Stomach smooth muscle (tissue), 2 donors: Measurements from ENCODE around the gene SMAD3.

Experiments
- H3K27ac ChIP-seq: one replicate; pipeline ENCODE4 v1.7.0; 2013; ENCODE audit warnings: mild to moderate bottlenecking, low read length, inconsistent platforms
- H3K27me3 ChIP-seq, 2 donors: one replicate each; pipeline ENCODE4 v1.7.0; 2013; ENCODE audit warnings: low read length in 2 of 2; ENCODE audit not compliant: insufficient read depth in 2 of 2, control insufficient read depth in 1 of 2
- H3K36me3 ChIP-seq, 2 donors: one replicate each; pipeline ENCODE4 v1.7.0; 2013; ENCODE audit warnings: low read length in 2 of 2; ENCODE audit not compliant: control insufficient read depth in 2 of 2, insufficient read depth in 2 of 2
- H3K4me1 ChIP-seq: one replicate; pipeline ENCODE4 v1.7.0; 2013; ENCODE audit warnings: low read length; ENCODE audit not compliant: control insufficient read depth, insufficient read depth
- H3K4me3 ChIP-seq, 2 donors: one replicate each; pipeline ENCODE4 v1.7.0; 2013; ENCODE audit warnings: low read length in 2 of 2
- H3K9ac ChIP-seq, 2 donors: one replicate each; pipeline ENCODE4 v1.7.0; 2013; ENCODE audit warnings: low read length in 2 of 2, mild to moderate bottlenecking in 1 of 2
- H3K9me3 ChIP-seq, 2 donors: one replicate each; pipeline ENCODE4 v1.7.0; 2013; ENCODE audit warnings: low read length in 2 of 2; ENCODE audit not compliant: control insufficient read depth in 2 of 2
- donor health status: healthy.
- donor health status: Pancreatic carcinoma.

Gene SMAD3

GRCh38 chr15:67173786-67174185 lies 108.4 kb downstream of the SMAD3 start:
- Histone ChIP-seq H3K27me3 (no peaks in the 10 kb centered on the region), H3K4me1 (peaks cover 34% of the 10 kb centered on the region), H3K36me3 (peaks cover 9 to 15% of the 10 kb centered on the region in 2 donors), H3K9me3 (no peaks in the 10 kb centered on the region), H3K27ac (no peak overlapping the region), H3K4me3 (no peak overlapping the region), H3K9ac (no peak overlapping the region)

DNA sequence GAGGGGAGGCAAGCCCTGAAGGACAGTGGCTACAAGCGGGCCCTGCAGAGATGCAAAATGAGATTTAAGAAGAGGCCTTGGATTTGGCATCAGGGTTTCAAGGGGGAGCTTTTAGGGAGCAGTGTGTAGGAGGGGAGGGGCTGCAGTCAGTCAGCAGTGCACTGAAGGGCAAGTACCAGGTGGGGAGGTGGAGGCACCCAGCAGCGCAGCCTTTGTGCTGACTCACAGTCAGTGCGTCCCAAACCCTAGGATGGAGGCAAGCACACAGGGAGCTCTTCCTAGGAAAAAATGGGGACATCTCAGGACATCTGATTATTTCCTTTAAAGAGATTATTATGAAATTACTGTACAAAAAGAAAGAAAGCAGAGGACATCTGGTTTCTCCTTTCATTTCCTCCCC lies 109.0 kb downstream of the SMAD3 start:
- Histone ChIP-seq H3K27ac (no peak overlapping the region), H3K9ac (no peak overlapping the region), H3K36me3 (peaks cover 9 to 11% of the 10 kb centered on the region in 2 donors), H3K4me1 (peaks cover 37% of the 10 kb centered on the region), H3K9me3 (no peaks in the 10 kb centered on the region), H3K27me3 (no peaks in the 10 kb centered on the region), H3K4me3 (no peak overlapping the region)

- peak overlapping the region; percentile 2 for H3K27ac ChIP-seq
- H3K9ac ChIP-seq = no peak overlapping the region
- H3K9me3 ChIP-seq = no peaks in the 10 kb centered on the region
- no peaks in the 10 kb centered on the region for H3K27me3 ChIP-seq
- peaks cover 9 to 13% of the 10 kb centered on the region in 2 donors for H3K36me3 ChIP-seq
- no peak overlapping the region for H3K4me3 ChIP-seq
- H3K4me1 ChIP-seq = peaks cover 37% of the 10 kb centered on the region
These were observed 109.6 kb downstream of the SMAD3 start for GRCh38 chr15:67174864-67175573.

GRCh38 chr15:67175643-67176071 lies 110.3 kb downstream of the SMAD3 start:
- peak overlapping the region in 1 of 2 donors; percentile 2 for H3K9ac ChIP-seq
- H3K9me3 ChIP-seq = no peaks in the 10 kb centered on the region
- H3K36me3 ChIP-seq = peaks cover 8 to 10% of the 10 kb centered on the region in 2 donors
- no peaks in the 10 kb centered on the region for H3K27me3 ChIP-seq
- H3K4me1 ChIP-seq = peaks cover 37% of the 10 kb centered on the region
- H3K4me3 ChIP-seq = peak overlapping the region in 1 of 2 donors; percentile 49
- peak overlapping the region; percentile 18 for H3K27ac ChIP-seq

DNA sequence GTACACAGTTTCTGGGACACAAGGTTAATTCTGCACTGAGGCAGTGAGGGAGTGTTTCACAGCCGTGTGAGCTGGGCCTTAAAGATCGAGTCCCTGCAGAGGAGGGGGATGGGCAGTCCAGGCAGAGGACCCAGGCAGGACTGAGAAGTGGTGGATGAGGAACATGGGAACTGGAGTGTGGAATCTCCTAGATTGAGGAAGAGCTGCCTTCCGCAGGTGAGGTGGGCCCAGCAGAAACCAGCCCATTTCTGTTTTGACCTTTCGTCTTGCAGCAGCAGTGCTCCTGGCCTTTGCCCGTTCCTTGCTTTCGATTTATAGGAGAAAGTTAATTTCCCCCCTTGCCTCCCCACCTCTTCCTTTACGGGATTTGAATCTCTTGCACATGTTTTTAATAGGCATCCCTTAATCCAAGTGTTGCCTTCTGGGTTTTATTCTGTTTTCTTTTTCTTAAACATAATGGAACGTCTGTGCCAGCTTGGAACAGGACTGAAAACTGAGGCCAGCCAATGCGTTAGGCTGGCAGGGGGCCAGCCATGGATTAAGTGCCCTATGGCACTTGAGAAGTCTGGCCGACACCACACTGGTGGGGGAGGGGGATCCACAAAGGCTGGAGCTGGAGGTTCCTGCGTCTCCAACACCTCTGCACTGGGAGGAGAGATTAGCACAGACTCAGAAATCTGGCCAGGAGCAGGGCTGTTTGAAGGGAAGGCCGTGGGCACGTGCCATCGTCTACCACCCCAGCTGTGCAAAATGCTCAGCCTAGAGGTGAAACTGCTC lies 111.0 kb downstream of the SMAD3 start:
- H3K4me1 ChIP-seq = peaks cover 37% of the 10 kb centered on the region

DNA sequence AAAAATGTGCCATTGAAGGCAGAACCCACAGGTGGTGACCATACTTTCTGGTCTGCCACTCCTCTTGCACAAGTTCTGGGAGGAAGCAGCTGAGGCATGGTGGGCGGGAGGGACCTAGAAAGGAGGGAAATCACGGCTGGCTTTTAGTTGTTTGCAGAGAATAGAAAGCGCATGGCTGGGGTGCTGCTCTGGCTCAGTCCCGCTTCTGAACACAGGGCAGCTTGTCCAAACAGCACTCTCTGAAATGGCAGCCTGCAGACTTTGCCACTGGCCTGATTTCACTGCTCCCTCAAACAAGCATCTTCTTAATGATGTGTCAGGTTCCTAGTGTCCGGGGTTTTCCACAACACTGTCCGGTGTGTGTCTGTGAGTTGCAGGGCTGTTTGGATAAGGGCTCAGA lies 112.3 kb downstream of the SMAD3 start:
- peak overlapping the region; percentile 58 for H3K27ac ChIP-seq
- H3K9me3 ChIP-seq = no peaks in the 10 kb centered on the region
- no peak overlapping the region for H3K4me3 ChIP-seq
- no peak overlapping the region for H3K9ac ChIP-seq
- H3K27me3 ChIP-seq = no peaks in the 10 kb centered on the region
- peaks cover 37% of the 10 kb centered on the region for H3K4me1 ChIP-seq
- peaks cover 7 to 10% of the 10 kb centered on the region in 2 donors for H3K36me3 ChIP-seq

More for the DNA sequence above, 111.0 kb downstream of the SMAD3 start:
- Histone ChIP-seq H3K4me3 (peak overlapping the region; percentile 27 to 49), H3K9ac (peak overlapping the region in 1 of 2 donors; percentile 2), H3K36me3 (peaks cover 6 to 10% of the 10 kb centered on the region in 2 donors), H3K9me3 (no peaks in the 10 kb centered on the region), H3K27me3 (no peaks in the 10 kb centered on the region), H3K27ac (peak overlapping the region; percentile 18)

DNA sequence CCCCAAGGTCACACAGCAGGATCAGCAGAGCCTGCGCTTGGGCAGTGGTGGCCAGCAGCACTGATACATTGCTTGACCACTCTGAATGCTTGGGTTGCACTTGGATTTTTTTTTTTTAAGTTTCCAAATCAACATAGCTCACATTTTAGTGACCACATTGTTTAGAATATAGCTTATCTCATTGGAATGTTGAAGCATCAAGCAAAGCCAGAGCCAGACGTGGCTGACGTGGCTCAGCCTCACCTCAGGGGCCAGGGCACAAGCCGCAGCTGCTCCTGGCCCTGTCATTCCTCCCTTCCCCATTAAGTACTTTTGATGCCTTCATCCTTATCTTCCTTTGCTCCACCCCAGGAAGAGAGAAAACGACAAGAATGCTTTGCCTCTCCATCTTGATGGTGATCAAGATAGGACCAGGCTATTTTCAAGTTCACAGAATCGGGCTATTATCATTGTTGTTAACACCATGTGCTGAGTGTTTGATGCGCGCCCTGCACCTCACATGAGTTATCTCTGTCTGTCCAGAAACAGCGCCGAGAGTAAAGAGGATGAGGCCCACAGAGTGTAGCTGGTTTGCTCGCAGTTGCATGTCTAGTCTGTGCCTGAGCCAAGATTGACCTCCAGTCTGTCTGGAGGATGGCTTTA lies 113.3 kb downstream of the SMAD3 start:
- peak overlapping the region; percentile 58 for H3K27ac ChIP-seq
- H3K36me3 ChIP-seq = peaks cover 7 to 10% of the 10 kb centered on the region in 2 donors
- H3K9me3 ChIP-seq = no peaks in the 10 kb centered on the region
- no peak overlapping the region for H3K9ac ChIP-seq
- H3K4me1 ChIP-seq = peaks cover 37% of the 10 kb centered on the region
- H3K27me3 ChIP-seq = no peaks in the 10 kb centered on the region
- no peak overlapping the region for H3K4me3 ChIP-seq

DNA sequence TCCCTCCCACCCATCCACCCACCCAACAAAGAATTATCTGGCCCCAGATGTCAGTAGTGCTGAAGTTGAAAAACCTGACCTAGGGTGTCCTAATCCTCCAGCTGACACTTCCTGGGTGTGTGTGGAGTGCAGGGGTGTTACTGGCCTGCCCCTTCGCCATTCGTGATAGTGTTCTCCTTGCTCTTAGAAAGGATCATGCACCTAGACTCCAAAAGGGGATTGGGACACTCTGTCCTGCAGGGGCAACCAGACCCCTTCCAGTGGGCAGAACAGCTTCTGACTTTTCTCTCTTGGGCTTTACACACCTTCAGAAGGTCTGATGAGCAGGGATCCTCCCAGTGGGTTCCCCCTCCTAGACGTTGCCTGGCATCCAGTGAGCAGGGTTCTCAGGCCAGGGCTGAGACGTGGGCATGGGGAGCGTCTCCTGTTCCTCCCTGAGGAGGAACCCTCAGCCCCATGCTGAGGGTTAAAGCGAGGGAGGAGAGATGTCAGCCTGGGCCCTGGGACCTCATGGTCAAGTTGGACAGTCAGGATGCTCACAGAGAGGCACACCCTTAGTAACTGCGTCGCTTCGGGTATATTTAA lies 114.1 kb downstream of the SMAD3 start:
- H3K9ac ChIP-seq = no peak overlapping the region
- H3K36me3 ChIP-seq = peaks cover 7 to 10% of the 10 kb centered on the region in 2 donors
- no peak overlapping the region for H3K4me3 ChIP-seq
- H3K9me3 ChIP-seq = no peaks in the 10 kb centered on the region
- peaks cover 37% of the 10 kb centered on the region for H3K4me1 ChIP-seq
- no peak overlapping the region for H3K27ac ChIP-seq
- H3K27me3 ChIP-seq = no peaks in the 10 kb centered on the region

- Histone ChIP-seq H3K36me3 (peaks cover 10 to 12% of the 10 kb centered on the region in 2 donors), H3K4me3 (no peak overlapping the region), H3K9ac (no peak overlapping the region), H3K4me1 (peaks cover 37% of the 10 kb centered on the region), H3K27me3 (no peaks in the 10 kb centered on the region), H3K9me3 (no peaks in the 10 kb centered on the region), H3K27ac (no peak overlapping the region)
These were observed 114.6 kb downstream of the SMAD3 start for GRCh38 chr15:67180035-67180434.

GRCh38 chr15:67180514-67181191 lies 115.3 kb downstream of the SMAD3 start:
- Histone ChIP-seq H3K9ac (no peak overlapping the region), H3K9me3 (no peaks in the 10 kb centered on the region), H3K4me1 (peaks cover 35% of the 10 kb centered on the region), H3K27me3 (no peaks in the 10 kb centered on the region), H3K27ac (no peak overlapping the region), H3K4me3 (no peak overlapping the region), H3K36me3 (peaks cover 10 to 15% of the 10 kb centered on the region in 2 donors)
